AG04449 (cell line): ENCODE measurements around the gene FUS.
A peak's percentile ranks its signal among the peaks of the same experiment; 100 is the strongest.
"Not testable (repeated sequence)": the region's sequence is repeated elsewhere in the genome, so short reads cannot be mapped to it uniquely, and the experiment has no call there.

ENCODE experiments used
- CTCF ChIA-PET: fragments of 350-600 bp; formaldehyde crosslinking; extraction: SDS; loops from one replicate; lab custom pipeline; 2021; ENCODE audit warnings: antibody characterized with exemption; lab: Yijun Ruan, JAX
- POLR2A ChIA-PET: fragments of 400-600, 350-600 bp; formaldehyde crosslinking; extraction: SDS; loops from one replicate; lab custom pipeline; 2020; ENCODE audit warnings: antibody characterized with exemption, inconsistent platforms; lab: Yijun Ruan, JAX
- DNase-seq: peaks from one replicate; pipeline ENCODE4 v3.0.0-alpha.2; 2010; ENCODE audit warnings: low read depth, low spot score
- H3K4me3 ChIP-seq: 2 replicates; pipeline ENCODE4 v1.5.1; 2011; ENCODE audit warnings: low read depth, mild to moderate bottlenecking, control low read depth, low read length
- TF ChIP-seq, protein P1 (sequence below): IDR thresholded peaks from one replicate; pipeline ENCODE4 v1.5.1; 2011; ENCODE audit warnings: mild to moderate bottlenecking, moderate library complexity, low read length, control low read depth, inconsistent platforms; ENCODE audit not compliant: insufficient read depth; ENCODE audit errors: missing control alignments

FUS gene

DNA sequence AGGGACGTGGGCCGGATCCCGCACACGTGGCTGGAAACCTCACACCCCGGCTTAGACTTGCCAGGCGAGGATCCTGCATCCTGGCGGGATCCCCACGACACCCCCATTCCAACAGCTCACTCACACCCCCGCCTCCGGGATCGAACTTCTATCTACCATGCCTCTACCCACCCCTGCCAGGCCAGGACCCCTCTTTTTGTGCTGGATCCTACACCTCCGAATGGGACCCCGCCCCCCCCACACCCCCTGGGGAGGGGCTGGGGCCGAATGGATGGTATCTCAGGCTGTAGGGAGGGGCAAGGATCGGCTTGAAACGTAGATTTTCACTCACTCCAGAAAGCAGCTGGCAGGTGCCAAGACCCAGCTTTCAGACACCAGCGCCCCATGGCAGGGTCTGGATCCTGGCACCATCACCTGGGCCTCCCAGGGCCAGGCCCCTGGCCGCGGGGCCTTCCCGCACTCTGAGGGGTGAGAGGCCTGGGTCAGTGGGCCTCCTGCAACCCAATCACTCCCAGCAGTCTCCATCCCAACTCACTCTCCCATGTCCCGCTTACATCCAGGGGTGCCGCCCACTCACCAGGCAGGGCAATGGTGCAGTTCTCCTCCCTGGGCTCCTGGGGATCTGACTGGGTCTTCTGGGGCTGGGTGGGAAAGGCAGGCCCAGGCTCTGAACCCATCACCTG is 36.8 kb upstream of the FUS start:
- ChIA-PET POLR2A (interaction anchor here (0.6 to 2.0 kb wide), 7 partner anchors 14 to 317 kb away, joined by 3 to 31 read pairs (median 4); partner anchors contain the start of genes ARMC5, FUS, HSD3B7 and KAT8), CTCF (interaction anchor here (0.8 to 6.7 kb wide), 53 partner anchors 10 to 727 kb away, joined by 3 to 101 read pairs (median 5); partner anchors contain the start of genes FUS, HSD3B7, KAT8 and PRSS53)
- TF ChIP-seq, protein P1, sequence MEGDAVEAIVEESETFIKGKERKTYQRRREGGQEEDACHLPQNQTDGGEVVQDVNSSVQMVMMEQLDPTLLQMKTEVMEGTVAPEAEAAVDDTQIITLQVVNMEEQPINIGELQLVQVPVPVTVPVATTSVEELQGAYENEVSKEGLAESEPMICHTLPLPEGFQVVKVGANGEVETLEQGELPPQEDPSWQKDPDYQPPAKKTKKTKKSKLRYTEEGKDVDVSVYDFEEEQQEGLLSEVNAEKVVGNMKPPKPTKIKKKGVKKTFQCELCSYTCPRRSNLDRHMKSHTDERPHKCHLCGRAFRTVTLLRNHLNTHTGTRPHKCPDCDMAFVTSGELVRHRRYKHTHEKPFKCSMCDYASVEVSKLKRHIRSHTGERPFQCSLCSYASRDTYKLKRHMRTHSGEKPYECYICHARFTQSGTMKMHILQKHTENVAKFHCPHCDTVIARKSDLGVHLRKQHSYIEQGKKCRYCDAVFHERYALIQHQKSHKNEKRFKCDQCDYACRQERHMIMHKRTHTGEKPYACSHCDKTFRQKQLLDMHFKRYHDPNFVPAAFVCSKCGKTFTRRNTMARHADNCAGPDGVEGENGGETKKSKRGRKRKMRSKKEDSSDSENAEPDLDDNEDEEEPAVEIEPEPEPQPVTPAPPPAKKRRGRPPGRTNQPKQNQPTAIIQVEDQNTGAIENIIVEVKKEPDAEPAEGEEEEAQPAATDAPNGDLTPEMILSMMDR = no peak
- peak overlapping the region; percentile 57 for H3K4me3 ChIP-seq
- DNase-seq = no peak

DNA sequence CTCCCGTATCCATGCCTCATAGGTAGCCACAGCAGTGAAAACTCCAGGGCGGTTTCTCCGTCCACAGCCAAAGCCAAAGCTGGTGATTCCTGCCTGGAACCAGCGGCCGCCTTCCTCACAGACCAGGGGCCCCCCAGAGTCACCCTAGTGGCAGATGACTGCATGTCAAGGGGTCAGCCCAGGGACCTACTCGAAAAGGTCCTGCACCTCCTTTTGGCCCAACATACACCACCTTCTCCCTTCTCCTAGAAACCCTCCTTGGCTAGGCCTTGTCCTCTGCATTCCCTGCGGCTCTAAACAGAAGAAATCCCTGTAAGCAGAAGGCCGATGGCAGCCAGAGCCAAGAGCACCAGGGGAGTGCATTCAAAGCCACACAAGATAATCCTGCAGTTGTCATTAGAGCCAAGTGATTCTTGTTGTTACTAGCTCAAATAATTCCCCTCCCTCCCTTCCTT is 36.2 kb upstream of the FUS start:
- DNase-seq = no peak
- ChIA-PET POLR2A (interaction anchor here (2.0 kb wide), 1 partner anchor 36 kb away, joined by 6 read pairs; the partner anchor contains the start of gene FUS), CTCF (interaction anchor here (0.9 to 6.7 kb wide), 12 partner anchors 9 to 725 kb away, joined by 3 to 101 read pairs (median 20); partner anchors contain the start of genes HSD3B7 and KAT8)
- TF ChIP-seq, protein P1 = no peak
- no peak overlapping the region for H3K4me3 ChIP-seq

DNA sequence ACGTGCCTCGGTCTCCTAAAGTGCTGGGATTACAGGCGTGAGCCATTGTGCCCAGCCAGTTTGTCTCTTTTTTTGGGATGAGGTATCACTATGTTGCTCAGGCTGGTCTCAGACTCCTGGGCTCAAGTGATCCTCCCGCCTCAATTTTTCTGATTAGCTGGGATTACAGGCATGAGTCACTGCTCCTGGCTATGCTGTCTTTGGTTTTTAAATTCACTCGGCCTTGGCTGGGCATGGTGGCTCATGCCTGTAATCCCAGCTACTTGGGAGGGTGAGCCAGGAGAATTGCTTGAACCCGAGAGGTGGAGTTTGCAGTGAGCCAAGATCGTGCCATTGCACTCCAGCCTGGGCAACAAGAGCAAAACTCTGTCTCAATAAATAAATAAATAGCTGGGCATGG is 35.5 kb upstream of the FUS start:
- not testable (repeated sequence) for DNase-seq, H3K4me3 ChIP-seq
- ChIA-PET POLR2A (interaction anchor here (1.1 to 2.0 kb wide), 2 partner anchors 27 to 36 kb away, joined by 4 to 6 read pairs; partner anchors contain the start of genes FUS and KAT8), CTCF (interaction anchor here (0.9 to 6.7 kb wide), 9 partner anchors 9 to 724 kb away, joined by 3 to 101 read pairs (median 40); partner anchors contain the start of genes HSD3B7 and KAT8)

DNA sequence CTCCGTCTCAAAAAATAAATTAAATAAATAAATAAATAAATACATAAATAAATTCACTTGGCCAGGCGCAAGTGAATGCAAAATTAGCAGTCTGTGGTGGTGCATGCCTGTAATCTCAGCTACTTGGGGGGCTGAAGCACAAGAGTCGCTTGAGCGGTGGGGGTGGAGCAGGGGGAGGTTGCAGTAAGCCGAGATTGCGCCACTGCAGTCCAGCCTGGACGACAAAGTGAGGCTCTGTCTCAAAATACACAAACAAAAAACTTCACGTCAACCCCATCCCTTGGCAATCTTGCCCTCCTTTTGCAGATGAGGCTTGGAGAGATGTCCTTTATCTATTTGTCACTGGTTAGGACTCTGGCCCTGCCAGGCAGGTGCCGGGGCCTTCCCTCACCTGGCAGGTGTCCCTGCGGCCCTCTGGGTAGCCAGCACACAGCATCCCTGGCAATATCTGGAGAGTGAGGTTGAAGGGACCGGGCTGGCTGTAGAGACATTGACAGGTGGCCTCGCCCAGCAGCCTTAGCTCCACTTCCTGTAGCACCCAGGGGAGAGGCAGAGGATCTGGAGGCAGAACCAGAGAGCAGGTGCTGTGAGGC is 34.4 kb upstream of the FUS start:
- CTCF ChIA-PET = interaction anchor here (1.2 to 6.7 kb wide), 3 partner anchors 14 to 193 kb away, joined by 3 to 101 read pairs (median 45); partner anchors contain the start of gene FUS
- H3K4me3 ChIP-seq = no peak overlapping the region
- TF ChIP-seq, protein P1 = no peak

DNA sequence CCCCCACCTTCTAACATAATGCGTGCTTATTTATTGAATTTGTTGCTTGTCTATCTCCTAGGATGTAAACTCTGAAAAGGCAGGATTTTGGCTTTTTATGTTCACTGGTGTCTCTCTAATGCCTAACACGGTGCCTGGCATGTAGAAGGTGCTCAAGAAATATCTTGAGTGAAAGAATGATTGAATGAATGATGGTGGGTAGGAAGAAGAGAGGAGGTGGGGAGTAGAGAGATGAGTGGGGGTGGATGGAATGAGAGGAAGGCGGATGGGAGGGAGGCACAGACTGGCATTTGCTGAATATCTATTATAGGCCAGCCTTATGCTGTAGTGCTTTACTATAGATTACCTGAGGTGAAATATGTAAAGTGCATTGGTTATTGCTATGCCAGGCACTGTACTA is 32.4 kb upstream of the FUS start:
- H3K4me3 ChIP-seq = no peak overlapping the region
- POLR2A ChIA-PET = interaction anchor here (0.6 kb wide), 1 partner anchor 361 kb away, joined by 3 read pairs; the partner anchor contains the start of gene RUSF1
- DNase-seq = no peak
- CTCF ChIA-PET = interaction anchor here (6.7 kb wide), 1 partner anchor 12 kb away, joined by 101 read pairs; no protein-coding TSS in a partner anchor
- TF ChIP-seq, protein P1 = no peak

More for the DNA sequence above, 34.4 kb upstream of the FUS start:
- DNase-seq = no peak
- POLR2A ChIA-PET = interaction anchor here (2.0 kb wide), 1 partner anchor 35 kb away, joined by 6 read pairs; the partner anchor contains the start of gene FUS

DNA sequence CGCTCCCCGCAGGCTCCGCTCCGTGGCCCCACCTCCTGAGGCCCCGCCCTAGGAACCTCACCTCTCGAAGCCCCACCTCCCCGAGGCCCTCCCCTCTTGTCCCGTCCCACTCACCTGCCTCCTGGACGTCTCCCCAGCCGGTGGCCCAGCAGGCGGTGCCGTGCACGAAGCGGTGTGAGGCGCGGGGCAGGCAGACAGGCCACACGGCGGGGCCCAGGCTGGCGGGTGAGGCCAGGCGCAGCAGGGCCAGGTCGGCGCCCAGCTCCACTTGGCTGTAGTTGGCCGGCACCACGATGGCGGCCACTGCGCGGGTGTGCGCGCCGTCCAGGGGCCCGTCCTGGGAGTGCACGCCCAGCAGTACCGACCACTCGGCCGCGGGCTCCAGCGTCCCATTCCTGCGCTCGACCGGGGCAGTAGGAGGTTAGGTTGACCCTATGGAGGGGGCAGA is 31.6 kb upstream of the FUS start:
- no peak overlapping the region for H3K4me3 ChIP-seq
- TF ChIP-seq, protein P1 = no peak
- no peak for DNase-seq
- ChIA-PET CTCF (no interaction called here), POLR2A (no interaction called here)
